PC-9 (cell line): ENCODE data around the gene CBX7. TPM values are rescaled to one million over a fixed set of nuclear protein-coding genes. Genes with fewer than 3 reads are reported as not detected.
"Not testable (repeated sequence)": the region's sequence is repeated elsewhere in the genome, so short reads cannot be mapped to it uniquely, and the experiment has no call there.

Source experiments
- BruUV-seq: library from RNA; stranded (reverse); fragments of 400-500 nt; replicated peaks from 2 replicates; lab custom pipeline; 2021; lab: Mats Ljungman, UMichigan
- CTCF ChIA-PET: fragments of 300-600 bp; sonication (Branson Sonifier 250); formaldehyde crosslinking; loops from one replicate; lab custom pipeline; 2022; ENCODE audit warnings: antibody characterized with exemption; lab: Charles Lee
- POLR2A ChIA-PET: fragments of 300-600 bp; sonication (Branson Sonifier 250); formaldehyde crosslinking; loops from one replicate; lab custom pipeline; 2022; ENCODE audit warnings: antibody characterized with exemption; ENCODE audit not compliant: unreplicated experiment; lab: Charles Lee
- DNase-seq, 2 experiments: peaks; one replicate each; pipeline versions ENCODE4 v3.0.0 to v3.0.0-alpha.2; 2015 to 2022; ENCODE audit warnings: mixed read lengths in 1 of 2
- H2AFZ ChIP-seq: fragments of 200-600 bp; sonication (generic); 2 replicates; pipeline ENCODE4 v1.8.1; 2017; ENCODE audit warnings: antibody characterized with exemption
- H3F3A ChIP-seq: fragments of 200-600 bp; sonication (generic); 2 replicates; pipeline ENCODE4 v1.8.1; 2017; ENCODE audit warnings: antibody characterized with exemption, mild to moderate bottlenecking, low read depth; ENCODE audit not compliant: insufficient read depth
- H3K27ac ChIP-seq: fragments of 200-600 bp; sonication (generic); 2 replicates; pipeline ENCODE4 v1.6.1; 2016; ENCODE audit warnings: mixed run types
- H3K27me3 ChIP-seq: fragments of 200-600 bp; sonication (generic); 2 replicates; pipeline ENCODE4 v1.6.1; 2016; ENCODE audit warnings: low read depth, mixed run types; ENCODE audit not compliant: insufficient read depth
- H3K36me3 ChIP-seq: fragments of 200-600 bp; sonication (generic); 2 replicates; pipeline ENCODE4 v1.6.1; 2016; ENCODE audit warnings: low read depth, mixed run types
- H3K4me1 ChIP-seq: fragments of 200-600 bp; sonication (generic); replicated peaks from 2 replicates; pipeline ENCODE4 v1.6.1; 2016; ENCODE audit warnings: mixed run types; ENCODE audit not compliant: insufficient read depth
- H3K4me2 ChIP-seq: fragments of 200-600 bp; sonication (generic); 2 replicates; pipeline ENCODE4 v1.6.1; 2017; ENCODE audit warnings: mixed run types
- H3K4me3 ChIP-seq: fragments of 200-600 bp; sonication (generic); 2 replicates; pipeline ENCODE4 v1.6.1; 2016; ENCODE audit warnings: mixed run types
- H3K79me2 ChIP-seq: fragments of 200-600 bp; sonication (generic); 2 replicates; pipeline ENCODE4 v1.6.1; 2017; ENCODE audit warnings: low read depth, mixed run types
- H3K9me2 ChIP-seq: fragments of 200-600 bp; sonication (generic); 2 replicates; pipeline ENCODE4 v1.8.1; 2017; ENCODE audit warnings: mild to moderate bottlenecking; ENCODE audit not compliant: insufficient read depth
- H3K9me3 ChIP-seq: fragments of 200-600 bp; sonication (generic); 2 replicates; pipeline ENCODE4 v1.8.1; 2016; ENCODE audit warnings: low read depth; ENCODE audit not compliant: insufficient read depth
- H4K20me1 ChIP-seq: fragments of 200-600 bp; sonication (generic); 2 replicates; pipeline ENCODE4 v1.8.1; 2017; ENCODE audit not compliant: insufficient read depth
- CTCF ChIP-seq: fragments of 200-600 bp; sonication (generic); conservative IDR thresholded peaks from 2 replicates; pipeline ENCODE4 v1.6.1; 2017; ENCODE audit warnings: mixed run types, antibody characterized with exemption, mild to moderate bottlenecking, moderate library complexity
- EZH2 ChIP-seq: fragments of 200-600 bp; sonication (generic); IDR thresholded peaks from 2 replicates; pipeline ENCODE4 v1.8.0; 2017; ENCODE audit warnings: antibody characterized with exemption, low read depth
- intact Hi-C: fragments of 100-400 bp; cut with micrococcal nuclease; formaldehyde crosslinking; loops from one replicate; pipeline ENCODE4 v1.10.0; 2022; ENCODE audit not compliant: unreplicated experiment
- total RNA-seq: library from RNA; stranded (reverse); gene quantifications from 2 replicates; pipeline ENCODE4 v1.2.3, GENCODE V29; 2021

Gene CBX7
- total RNA-seq, 1 experiment from 2014 or later = 29.1 TPM

DNA sequence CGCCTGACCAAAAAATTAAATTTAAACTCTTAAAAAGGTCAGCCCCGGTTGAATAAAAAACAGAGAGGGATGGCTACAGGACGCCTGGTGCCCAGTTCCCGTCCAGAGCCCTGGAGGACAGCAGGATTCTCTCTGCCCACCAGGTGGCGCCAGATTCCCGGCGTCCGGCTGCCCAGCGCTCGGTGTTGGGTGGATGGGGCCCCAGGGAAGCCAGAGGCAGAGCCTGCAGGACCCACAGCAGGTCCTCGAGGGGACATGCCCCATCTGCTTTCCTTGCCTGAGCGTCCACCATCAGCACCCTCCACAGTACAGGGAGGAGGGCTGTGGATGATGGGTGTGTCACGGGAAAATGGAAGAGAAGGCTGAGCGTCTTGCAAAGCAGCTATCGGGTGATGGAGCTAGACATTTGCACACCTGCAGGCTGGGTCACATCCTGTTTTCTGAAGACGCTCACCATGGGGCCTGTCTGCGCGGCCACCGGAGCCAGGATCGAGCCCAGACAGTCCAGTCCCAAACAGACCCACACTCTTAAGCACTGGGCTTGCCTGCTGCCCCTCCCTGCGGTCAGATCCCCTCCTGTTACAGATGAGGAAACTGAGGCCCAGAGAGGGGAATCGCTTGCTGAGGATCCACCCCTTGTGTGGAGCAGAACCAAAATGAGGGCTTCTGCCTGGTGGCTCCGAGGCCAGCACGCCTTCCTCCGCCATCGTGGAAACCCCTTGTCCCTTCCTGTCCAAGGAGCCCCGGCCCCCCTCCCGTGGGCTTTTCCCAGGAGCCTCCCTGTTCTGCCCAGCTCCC lies 18.5 kb upstream of the CBX7 start:
- no peak overlapping the region for H3K27ac ChIP-seq
- H4K20me1 ChIP-seq = no peaks in the 10 kb centered on the region
- no peaks in the 10 kb centered on the region for H3K36me3 ChIP-seq
- no peak overlapping the region for H2AFZ ChIP-seq
- H3K27me3 ChIP-seq = no peaks in the 10 kb centered on the region
- H3K4me2 ChIP-seq = peak overlapping the region; percentile 62
- ChIA-PET POLR2A (interaction anchor here (0.6 to 1.5 kb wide), 3 partner anchors 42 to 141 kb away, joined by 3 to 7 read pairs (median 4); no protein-coding TSS in a partner anchor), CTCF (interaction anchor here (0.8 to 2.1 kb wide), 8 partner anchors 44 to 402 kb away, joined by 3 to 11 read pairs (median 4); no protein-coding TSS in a partner anchor)
- H3K79me2 ChIP-seq = no peaks in the 10 kb centered on the region
- H3K4me1 ChIP-seq = peaks cover 50% of the 10 kb centered on the region
- no TSS peak for BruUV-seq
- no peaks in the 10 kb centered on the region for H3K9me2 ChIP-seq
- peaks cover 54% of the 10 kb centered on the region for H3F3A ChIP-seq
- TF ChIP-seq EZH2 = no peak
- TF ChIP-seq CTCF = peak; percentile 100
- H3K9me3 ChIP-seq = no peaks in the 10 kb centered on the region; the same call in 1 of the 2 replicates
- DNase-seq = peak; percentile 53 to 91
- no peak overlapping the region for H3K4me3 ChIP-seq
- intact Hi-C loops = loop anchor here (1.0 to 5.0 kb wide), 3 partner anchors 140 to 1176 kb away; partner anchors contain the start of gene ADSL

- Histone ChIP-seq H3K36me3 (no peaks in the 10 kb centered on the region), H3K27ac (no peak overlapping the region), H3K4me1 (peaks cover 39% of the 10 kb centered on the region), H4K20me1 (no peaks in the 10 kb centered on the region), H3K79me2 (no peaks in the 10 kb centered on the region), H3F3A (peaks cover 44% of the 10 kb centered on the region; the same call in 1 of the 2 replicates), H3K4me2 (no peak overlapping the region), H3K9me3 (no peaks in the 10 kb centered on the region; the same call in 1 of the 2 replicates), H3K4me3 (no peak overlapping the region), H3K27me3 (no peaks in the 10 kb centered on the region), H3K9me2 (no peaks in the 10 kb centered on the region), H2AFZ (no peak overlapping the region)
- POLR2A ChIA-PET = interaction anchor here (0.6 to 1.5 kb wide), 3 partner anchors 142 to 367 kb away, joined by 3 to 7 read pairs (median 3); no protein-coding TSS in a partner anchor
- intact Hi-C loops = loop anchor here (5.0 kb wide), 1 partner anchor 1177 kb away; the partner anchor contains the start of gene ADSL
- TF ChIP-seq CTCF (no peak), EZH2 (no peak)
- no peak for DNase-seq
- no TSS peak for BruUV-seq
- CTCF ChIA-PET = interaction anchor here (0.6 to 2.1 kb wide), 4 partner anchors 45 to 359 kb away, joined by 3 to 8 read pairs (median 6); partner anchors contain the start of gene RPL3
Measured at GRCh38 chr22:39169797-39170466, 17.5 kb upstream of the CBX7 start.

- no peaks in the 10 kb centered on the region for H3K27me3 ChIP-seq
- H3K4me3 ChIP-seq = no peak overlapping the region
- POLR2A ChIA-PET = no interaction called here
- TF ChIP-seq CTCF (no peak), EZH2 (no peak)
- H3K9me3 ChIP-seq = no peaks in the 10 kb centered on the region; the same call in 1 of the 2 replicates
- BruUV-seq = no TSS peak
- H3K79me2 ChIP-seq = no peaks in the 10 kb centered on the region
- intact Hi-C loops = no loop called here
- H2AFZ ChIP-seq = no peak overlapping the region
- H3F3A ChIP-seq = peaks cover 15% of the 10 kb centered on the region; the same call in 1 of the 2 replicates
- H3K9me2 ChIP-seq = no peaks in the 10 kb centered on the region
- CTCF ChIA-PET = interaction anchor here (0.6 kb wide), 1 partner anchor 32 kb away, joined by 4 read pairs; no protein-coding TSS in a partner anchor
- peaks cover 7% of the 10 kb centered on the region for H3K4me1 ChIP-seq
- DNase-seq = no peak
- H4K20me1 ChIP-seq = no peaks in the 10 kb centered on the region
- H3K27ac ChIP-seq = no peak overlapping the region
- H3K36me3 ChIP-seq = no peaks in the 10 kb centered on the region
- no peak overlapping the region for H3K4me2 ChIP-seq
Measured at GRCh38 chr22:39166547-39166946, 14.1 kb upstream of the CBX7 start.

- peaks cover 12% of the 10 kb centered on the region for H3K4me1 ChIP-seq
- CTCF ChIA-PET, H3K9me3 ChIP-seq, intact Hi-C loops, BruUV-seq, H3K36me3 ChIP-seq, H2AFZ ChIP-seq, H3K9me2 ChIP-seq, H4K20me1 ChIP-seq, H3K27me3 ChIP-seq, H3K4me2 ChIP-seq, H3K79me2 ChIP-seq, H3K4me3 ChIP-seq, DNase-seq, H3K27ac ChIP-seq: not testable (repeated sequence)
- POLR2A ChIA-PET = interaction anchor here (0.5 to 0.6 kb wide), 2 partner anchors 163 to 481 kb away, joined by 3 to 20 read pairs; partner anchors contain the start of gene RPL3
- H3F3A ChIP-seq = peaks cover 22% of the 10 kb centered on the region
Measured at GRCh38 chr22:39156093-39156492, 3.6 kb upstream of the CBX7 start.
